Heart left ventricle (tissue), 16 donors: Measurements from ENCODE around the gene LACRT. TPM values are rescaled to one million over a fixed set of nuclear protein-coding genes. Genes with fewer than 3 reads are reported as not detected.

Experiments used
- ATAC-seq, 4 donors: fragments of 200-7000 bp; cut with Tn5 transposase; one replicate each; pipeline ENCODE4 v1.9.1; 2020 to 2022; ENCODE audit warnings: moderate library complexity in 4 of 4, mild to moderate bottlenecking in 3 of 4, moderate number of reproducible peaks in 1 of 4
- DNase-seq, 5 donors: peaks; one replicate each; pipeline ENCODE4 v3.0.0-alpha.2; 2020
- H3K27ac ChIP-seq, 12 donors: fragments of 200-600 bp; sonication (generic) in 4 of 12; one replicate each; pipeline versions ENCODE4 v1.5.0 to v1.8.0; 2016 to 2022; ENCODE audit warnings: mild to moderate bottlenecking in 2 of 12
- H3K27me3 ChIP-seq, 9 donors: fragments of 200-600 bp; sonication (generic) in 2 of 9; one replicate each; pipeline versions ENCODE4 v1.5.1 to v1.8.0; 2016 to 2022; ENCODE audit warnings: mild to moderate bottlenecking in 3 of 9
- H3K36me3 ChIP-seq, 9 donors: fragments of 200-600 bp; sonication (generic) in 2 of 9; one replicate each; pipeline versions ENCODE4 v1.5.0 to v1.8.0; 2018 to 2022; ENCODE audit warnings: mild to moderate bottlenecking in 2 of 9
- H3K4me1 ChIP-seq, 12 donors: fragments of 200-600 bp; sonication (generic) in 4 of 12; one replicate each; pipeline versions ENCODE4 v1.5.0 to v1.8.0; 2016 to 2022; ENCODE audit warnings: mild to moderate bottlenecking in 3 of 12
- H3K4me3 ChIP-seq, 12 donors: fragments of 200-600 bp; sonication (generic) in 4 of 12; one replicate each; pipeline versions ENCODE4 v1.5.0 to v1.8.0; 2017 to 2022; ENCODE audit warnings: mild to moderate bottlenecking in 9 of 12, moderate library complexity in 4 of 12
- H3K9me3 ChIP-seq, 12 donors: fragments of 200-600 bp; sonication (generic) in 4 of 12; one replicate each; pipeline versions ENCODE4 v1.5.0 to v1.8.0; 2016 to 2022; ENCODE audit warnings: mild to moderate bottlenecking in 1 of 12
- POLR2A ChIP-seq, 2 donors: fragments of 450-650 bp; IDR thresholded peaks; one replicate each; pipeline ENCODE4 v1.6.1; 2017; ENCODE audit warnings: antibody characterized with exemption in 2 of 2, mild to moderate bottlenecking in 2 of 2, moderate library complexity in 2 of 2
- WGBS, 4 donors: extraction: QIAGEN DNeasy Blood & Tissue Kit in 2 of 4; methylation state at CpG; one replicate each; pipeline versions ENCODE4 v1.1.5 to v1.1.7; 2013 to 2018; 5-methylcytosine and 5-hydroxymethylcytosine counted together
- intact Hi-C, 10 donors: fragments of 100-400 bp; cut with DNase I; formaldehyde crosslinking; loops; one replicate each; pipeline versions ENCODE4 v1.11.1 to v1.14.2; 2022
- polyA plus RNA-seq, 2 donors: library from polyadenylated mRNA; stranded (reverse); fragments of 200-250 nt; gene quantifications; one replicate each; pipeline ENCODE4 v1.2.3, GENCODE V29; 2013
- total RNA-seq, 9 donors: library from RNA; depleted of rRNA in 2 of 9; stranded (reverse); fragments of >200 nt in 2 of 9; fragmentation: NEBNext Ultra II Directional in 3 of 9; extraction: Animal tissue kit (Norgen Biotek cat#: 25700) in 3 of 9; gene quantifications; one replicate each; pipeline versions ENCODE4 v1.1.0 to v1.2.4, GENCODE V29; 2016 to 2023
- TF ChIP-seq, protein P1 (sequence below), 12 donors: fragments of 200-600 bp; sonication (generic) in 4 of 12; IDR thresholded peaks; one replicate each; pipeline versions ENCODE4 v1.5.0 to v1.8.0; 2018 to 2022; ENCODE audit warnings: antibody characterized with exemption in 12 of 12, mild to moderate bottlenecking in 5 of 12
- donor health status: ischemic (EF 13 %, LVEDD 7.1; RV severe dilation, severe dysfunction).
- donor health status: healthy with polysubstance abuse.
- donor health status: DM: no; HTN: yes; CAD: no.
- donor health status: DM: no; HTN: no; CAD: no.
- donor health status: ischemic (EF 25% LVEDD 6.9; RV normal size, moderate dysfunction).
- donor health status: ischemic (EF 25% LVEDD 5.7; RV mildly dilated, moderate dysfunction).
- donor health status: healthy.
- donor health status: DM: yes; HTN: yes; CAD: no.
- donor health status: ischemic (EF 35%, LVEDD 5.7; RV mildly dilated, moderate dysfunction).
- donor health status: nonischemic (EF 11% LVEDD 7.7; RV severe dilation, severe dysfunction).
- donor health status: DM: yes; HTN: yes; CAD: no.
- donor health status: PGD.
- donor health status: ischemic (EF 29% LVEDD 5.4; RV normal size, mild dysfunction).
- donor health status: nonischemic (EF 23%, LVEDD 6.1; RV moderate dilation, normal function).

LACRT gene
- total and polyA plus RNA-seq, 11 donors, result not detected

DNA sequence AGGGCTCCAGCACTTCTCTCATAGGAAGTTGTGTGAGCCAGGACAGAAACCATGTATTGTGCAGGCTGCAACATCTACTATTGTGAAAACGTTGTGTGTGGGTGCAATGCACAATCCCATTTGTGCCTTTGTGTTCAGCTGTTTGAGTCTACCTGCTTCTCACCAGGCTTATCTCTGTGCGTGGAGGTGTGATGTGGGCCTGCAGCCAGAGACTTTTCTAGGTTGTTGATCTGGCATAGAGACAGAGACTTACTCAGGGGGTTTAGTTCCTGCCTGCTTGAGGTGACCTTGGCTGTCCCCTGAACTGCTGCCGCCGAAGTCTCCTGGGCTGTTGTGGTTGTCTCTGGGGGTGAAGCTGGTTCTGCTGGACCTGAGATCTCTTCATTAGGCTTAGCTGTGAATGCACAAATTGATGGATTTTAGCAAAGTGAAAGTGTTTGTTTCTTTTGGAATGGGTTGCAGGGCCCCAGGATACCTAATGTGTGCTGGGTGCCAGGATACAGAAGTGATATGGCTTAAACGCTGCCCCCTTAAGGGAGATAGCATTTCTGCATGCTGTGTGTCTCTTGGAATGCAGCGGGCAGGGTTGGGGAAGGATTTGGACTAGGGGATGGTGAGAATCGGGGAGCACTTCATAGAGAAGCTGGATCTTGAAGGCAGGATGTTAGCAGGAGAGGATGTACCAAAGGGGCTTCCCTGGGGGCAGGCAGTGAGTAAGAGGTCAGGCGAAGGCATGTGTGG, 2.5 kb downstream of the LACRT start:
- no peak for TF ChIP-seq POLR2A (IDR thresholded peaks at IDR 0.05)
- TF ChIP-seq, protein P1, sequence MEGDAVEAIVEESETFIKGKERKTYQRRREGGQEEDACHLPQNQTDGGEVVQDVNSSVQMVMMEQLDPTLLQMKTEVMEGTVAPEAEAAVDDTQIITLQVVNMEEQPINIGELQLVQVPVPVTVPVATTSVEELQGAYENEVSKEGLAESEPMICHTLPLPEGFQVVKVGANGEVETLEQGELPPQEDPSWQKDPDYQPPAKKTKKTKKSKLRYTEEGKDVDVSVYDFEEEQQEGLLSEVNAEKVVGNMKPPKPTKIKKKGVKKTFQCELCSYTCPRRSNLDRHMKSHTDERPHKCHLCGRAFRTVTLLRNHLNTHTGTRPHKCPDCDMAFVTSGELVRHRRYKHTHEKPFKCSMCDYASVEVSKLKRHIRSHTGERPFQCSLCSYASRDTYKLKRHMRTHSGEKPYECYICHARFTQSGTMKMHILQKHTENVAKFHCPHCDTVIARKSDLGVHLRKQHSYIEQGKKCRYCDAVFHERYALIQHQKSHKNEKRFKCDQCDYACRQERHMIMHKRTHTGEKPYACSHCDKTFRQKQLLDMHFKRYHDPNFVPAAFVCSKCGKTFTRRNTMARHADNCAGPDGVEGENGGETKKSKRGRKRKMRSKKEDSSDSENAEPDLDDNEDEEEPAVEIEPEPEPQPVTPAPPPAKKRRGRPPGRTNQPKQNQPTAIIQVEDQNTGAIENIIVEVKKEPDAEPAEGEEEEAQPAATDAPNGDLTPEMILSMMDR (IDR thresholded peaks at IDR 0.05), result no peak
- Histone ChIP-seq H3K4me1 (no peaks in the 10 kb centered on the region), H3K27ac (no peak overlapping the region), H3K36me3 (no peaks in the 10 kb centered on the region), H3K27me3 (peaks cover 0 to 16% (median 0%) of the 10 kb centered on the region in 9 donors), H3K4me3 (no peak overlapping the region), H3K9me3 (peaks cover 0 to 5% (median 0%) of the 10 kb centered on the region in 12 donors)
- no peak for DNase-seq
- no peak for ATAC-seq
- intact Hi-C loops, result no loop called here
- WGBS, 4 donors, result 37 to 57% (median 47%) methylated on average over 8 of the region's 8 CpGs

DNA sequence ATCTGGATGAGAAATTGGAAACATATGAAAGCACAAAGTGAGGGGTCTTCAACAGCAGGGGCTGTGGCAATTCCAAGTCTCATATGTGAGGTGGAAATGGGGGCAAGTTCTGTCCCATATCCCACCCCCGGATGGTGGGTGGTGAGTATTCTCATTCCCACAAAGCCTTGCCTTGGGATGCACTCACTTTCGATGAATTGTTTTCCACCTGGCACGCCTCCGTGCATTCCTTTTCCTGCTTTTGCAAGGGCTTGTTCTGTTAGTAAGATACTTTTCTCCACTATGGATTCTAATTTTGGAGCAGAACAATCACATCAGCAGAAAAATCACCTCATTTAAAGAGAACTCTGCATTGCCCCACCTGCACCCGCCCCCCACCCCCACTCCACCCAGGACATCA, 3.1 kb downstream of the LACRT start:
- H3K36me3 ChIP-seq, result no peaks in the 10 kb centered on the region
- H3K27ac ChIP-seq, result no peak overlapping the region
- peaks cover 0 to 14% (median 0%) of the 10 kb centered on the region in 9 donors for H3K27me3 ChIP-seq
- TF ChIP-seq, protein P1 (IDR thresholded peaks at IDR 0.05), result no peak
- TF ChIP-seq POLR2A (IDR thresholded peaks at IDR 0.05), result no peak
- H3K4me3 ChIP-seq, result no peak overlapping the region
- H3K4me1 ChIP-seq, result no peaks in the 10 kb centered on the region
- peaks cover 0 to 5% (median 0%) of the 10 kb centered on the region in 12 donors for H3K9me3 ChIP-seq
- DNase-seq, result no peak
- no peak for ATAC-seq
- intact Hi-C loops, result no loop called here
- 69 to 85% (median 75%) methylated on average over 5 of the region's 5 CpGs for WGBS, 4 donors

DNA sequence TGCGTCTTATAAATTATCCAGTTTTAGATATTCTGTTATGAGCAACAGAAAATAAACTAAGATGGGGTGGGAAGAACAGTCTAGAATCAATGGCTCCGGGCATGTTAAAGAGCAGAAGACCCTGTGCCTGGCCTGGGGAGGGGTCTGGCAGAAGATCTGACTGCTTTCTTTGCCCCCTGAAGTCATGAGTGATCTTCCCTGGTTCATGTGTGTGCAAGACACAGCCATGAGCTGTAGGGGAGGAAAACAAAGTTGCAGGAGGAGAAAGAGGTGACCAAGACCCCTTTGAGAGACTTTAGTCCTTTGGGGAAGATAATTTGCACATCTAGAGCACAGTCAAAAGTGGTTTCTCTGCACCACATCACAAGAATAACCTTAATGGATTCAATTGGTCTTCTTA, 4.8 kb downstream of the LACRT start:
- Histone ChIP-seq H3K36me3 (no peaks in the 10 kb centered on the region), H3K9me3 (peaks cover 0 to 5% (median 0%) of the 10 kb centered on the region in 12 donors), H3K4me3 (no peak overlapping the region), H3K27ac (no peak overlapping the region), H3K27me3 (peaks cover 0 to 23% (median 0%) of the 10 kb centered on the region in 9 donors), H3K4me1 (no peaks in the 10 kb centered on the region)
- DNase-seq, result no peak
- intact Hi-C loops, result no loop called here
- no peak for ATAC-seq
- 74 to 87% (median 82%) methylated on average over 2 of the region's 2 CpGs for WGBS, 4 donors
- no peak for TF ChIP-seq POLR2A (IDR thresholded peaks at IDR 0.05)
- TF ChIP-seq, protein P1 (IDR thresholded peaks at IDR 0.05), result no peak

DNA sequence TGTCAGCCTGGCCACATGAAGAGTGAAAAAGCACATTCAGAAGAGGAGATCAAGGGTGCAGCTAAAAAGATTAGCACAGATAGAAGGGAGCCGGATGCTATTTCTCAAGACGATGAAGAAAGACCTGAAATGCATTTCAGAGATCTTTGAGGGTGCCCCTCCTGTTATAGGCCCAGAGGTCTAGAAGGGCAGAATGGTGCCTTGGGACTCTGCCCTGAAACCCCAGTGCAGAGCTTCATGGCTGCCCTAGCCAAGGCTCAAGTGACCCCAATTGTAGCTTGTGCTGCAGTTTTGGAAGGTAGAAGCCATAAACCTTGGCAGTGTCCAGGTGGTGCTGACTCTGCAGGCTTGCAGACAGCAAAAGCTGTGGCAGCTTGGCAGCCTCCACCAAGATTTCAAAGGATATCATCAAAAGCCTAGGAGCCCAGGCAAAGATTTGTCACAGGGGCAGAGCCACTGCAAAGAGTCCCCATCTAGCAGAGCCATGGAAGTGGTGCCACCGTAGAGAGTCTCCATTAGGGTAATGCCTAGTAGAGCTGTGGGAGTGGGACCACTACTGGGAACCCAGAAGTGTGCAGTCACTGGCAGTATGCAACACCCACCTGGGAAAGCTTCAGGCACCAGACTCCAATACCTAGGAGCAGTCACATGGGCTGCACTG, 6.4 kb downstream of the LACRT start:
- intact Hi-C loops, result no loop called here
- Histone ChIP-seq H3K4me3 (no peak overlapping the region), H3K27ac (no peak overlapping the region), H3K36me3 (no peaks in the 10 kb centered on the region), H3K27me3 (peaks cover 0 to 37% (median 6%) of the 10 kb centered on the region in 9 donors), H3K4me1 (no peaks in the 10 kb centered on the region), H3K9me3 (peaks cover 0 to 5% (median 0%) of the 10 kb centered on the region in 12 donors)
- 91 to 97% (median 94%) methylated on average over 3 of the region's 3 CpGs for WGBS, 4 donors
- TF ChIP-seq, protein P1 (IDR thresholded peaks at IDR 0.05), result no peak
- no peak for TF ChIP-seq POLR2A (IDR thresholded peaks at IDR 0.05)
- ATAC-seq (no peak), DNase-seq (no peak)
